Lower lobe of right lung (tissue), 2 donors: ENCODE results near the gene CD300H. TPM values are rescaled to one million over a fixed set of nuclear protein-coding genes. Genes with fewer than 3 reads are reported as not detected.
"Not testable (repeated sequence)": the region's sequence is repeated elsewhere in the genome, so short reads cannot be mapped to it uniquely, and the experiment has no call there.

Experiments
- ATAC-seq, 2 donors: fragments of 200-7000 bp; cut with Tn5 transposase; one replicate each; pipeline ENCODE4 v1.9.1; 2020 to 2022; ENCODE audit warnings: mild to moderate bottlenecking in 2 of 2, moderate library complexity in 2 of 2
- DNase-seq: peaks from one replicate; pipeline ENCODE4 v3.0.0-alpha.2; 2020
- H3K27ac ChIP-seq: fragments of 200-600 bp; one replicate; pipeline ENCODE4 v1.8.0; 2022
- H3K27me3 ChIP-seq: fragments of 200-600 bp; one replicate; pipeline ENCODE4 v1.8.0; 2022; ENCODE audit warnings: low read depth
- H3K36me3 ChIP-seq: fragments of 200-600 bp; one replicate; pipeline ENCODE4 v1.8.0; 2022; ENCODE audit warnings: mild to moderate bottlenecking
- H3K4me1 ChIP-seq: fragments of 200-600 bp; one replicate; pipeline ENCODE4 v1.8.0; 2022
- H3K4me3 ChIP-seq: fragments of 200-600 bp; one replicate; pipeline ENCODE4 v1.8.0; 2022; ENCODE audit warnings: mild to moderate bottlenecking
- H3K9me3 ChIP-seq: fragments of 200-600 bp; one replicate; pipeline ENCODE4 v1.8.0; 2022
- CTCF ChIP-seq: fragments of 200-600 bp; IDR thresholded peaks from one replicate; pipeline ENCODE4 v1.8.0; 2022; ENCODE audit warnings: antibody characterized with exemption, mild to moderate bottlenecking
- intact Hi-C: fragments of 100-400 bp; cut with DNase I; formaldehyde crosslinking; loops from one replicate; pipeline ENCODE4 v1.11.0; 2022
- total RNA-seq: library from RNA; stranded (reverse); fragmentation: NEBNext Ultra II Directional; extraction: Animal tissue kit (Norgen Biotek cat#: 25700); gene quantifications from one replicate; pipeline ENCODE4 v1.2.1, GENCODE V29; 2021
- donor health status: DM: no; HTN: yes; CAD: no; lungs with severe emphysema.

Gene CD300H
- total RNA-seq, 1 donor from 2014 or later = 0.92 TPM

DNA sequence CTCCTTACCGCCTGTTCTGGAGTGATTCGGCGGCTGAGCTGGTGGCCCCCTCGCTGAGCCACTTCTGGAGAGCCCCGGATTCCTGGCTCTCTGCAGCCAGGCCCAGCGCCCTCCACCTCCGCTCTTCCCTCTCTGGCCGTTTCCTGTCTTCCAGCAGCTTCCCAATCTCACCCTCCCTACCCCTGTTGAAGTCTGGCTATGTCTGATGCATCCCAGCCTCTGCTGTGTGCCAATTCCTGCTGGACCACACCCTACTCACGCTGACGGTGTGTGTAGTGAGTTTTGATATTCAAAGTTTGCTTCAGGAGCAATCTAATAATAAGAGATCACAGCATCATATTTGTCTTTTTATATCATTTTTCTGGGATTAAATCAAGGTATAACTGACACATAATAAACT, 15.3 kb upstream of the CD300H start:
- Histone ChIP-seq H3K4me1 (no peaks in the 10 kb centered on the region), H3K27ac (no peak overlapping the region), H3K9me3 (no peaks in the 10 kb centered on the region), H3K4me3 (no peak overlapping the region), H3K36me3 (no peaks in the 10 kb centered on the region), H3K27me3 (peaks cover 4% of the 10 kb centered on the region)
- intact Hi-C loops = no loop called here
- DNase-seq = no peak
- ATAC-seq = no peak
- no peak for TF ChIP-seq CTCF

- ATAC-seq (peak; percentile 35 to 48), DNase-seq (no peak)
- Histone ChIP-seq H3K27me3 (no peaks in the 10 kb centered on the region), H3K27ac (no peak overlapping the region), H3K4me3 (no peak overlapping the region), H3K36me3 (no peaks in the 10 kb centered on the region), H3K9me3 (no peaks in the 10 kb centered on the region), H3K4me1 (no peaks in the 10 kb centered on the region)
- intact Hi-C loops = no loop called here
- no peak for TF ChIP-seq CTCF
Observed at GRCh38 chr17:74579900-74580299, 12.6 kb upstream of the CD300H start.

GRCh38 chr17:74578979-74579378, 11.7 kb upstream of the CD300H start:
- Histone ChIP-seq H3K27me3 (no peaks in the 10 kb centered on the region), H3K4me1 (no peaks in the 10 kb centered on the region), H3K36me3 (no peaks in the 10 kb centered on the region), H3K4me3 (no peak overlapping the region), H3K9me3 (no peaks in the 10 kb centered on the region), H3K27ac (no peak overlapping the region)
- intact Hi-C loops = no loop called here
- no peak for TF ChIP-seq CTCF
- ATAC-seq (no peak), DNase-seq (no peak)

- DNase-seq (no peak), ATAC-seq (no peak)
- Histone ChIP-seq H3K36me3 (no peaks in the 10 kb centered on the region), H3K4me1 (peaks cover 4% of the 10 kb centered on the region), H3K4me3 (no peak overlapping the region), H3K27ac (no peak overlapping the region), H3K9me3 (no peaks in the 10 kb centered on the region), H3K27me3 (no peaks in the 10 kb centered on the region)
- intact Hi-C loops = no loop called here
- no peak for TF ChIP-seq CTCF
Observed at GRCh38 chr17:74574489-74575142, 7.3 kb upstream of the CD300H start.

DNA sequence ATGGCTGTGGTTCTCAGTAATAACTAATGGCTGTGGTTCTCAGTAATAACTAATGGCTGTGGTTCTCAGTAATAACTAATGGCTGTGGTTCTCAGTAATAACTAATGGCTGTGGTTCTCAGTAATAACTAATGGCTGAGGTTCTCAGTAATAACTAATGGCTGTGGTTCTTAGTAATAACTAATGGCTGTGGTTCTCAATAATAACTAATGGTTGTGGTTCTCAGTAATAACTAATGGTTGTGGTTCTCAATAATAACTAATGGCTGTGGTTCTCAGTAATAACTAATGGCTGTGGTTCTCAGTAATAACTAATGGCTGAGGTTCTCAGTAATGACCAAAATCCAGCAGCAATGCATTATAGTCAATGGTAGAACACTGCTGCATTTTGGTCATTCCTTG, 6.3 kb upstream of the CD300H start:
- intact Hi-C loops, H3K27ac ChIP-seq, H3K9me3 ChIP-seq, DNase-seq, H3K4me1 ChIP-seq, H3K27me3 ChIP-seq, H3K36me3 ChIP-seq, ATAC-seq, H3K4me3 ChIP-seq: not testable (repeated sequence)

- Histone ChIP-seq H3K9me3 (no peaks in the 10 kb centered on the region), H3K27me3 (no peaks in the 10 kb centered on the region), H3K27ac (no peak overlapping the region), H3K36me3 (no peaks in the 10 kb centered on the region), H3K4me1 (peaks cover 8% of the 10 kb centered on the region), H3K4me3 (no peak overlapping the region)
- no peak for TF ChIP-seq CTCF
- ATAC-seq (no peak), DNase-seq (no peak)
- intact Hi-C loops = no loop called here
Observed at GRCh38 chr17:74573169-74573568, 5.9 kb upstream of the CD300H start.
